Hepatocyte (in vitro differentiated cells): Measurements from ENCODE around the gene TES. TPM values are rescaled to one million over a fixed set of nuclear protein-coding genes. Genes with fewer than 3 reads are reported as not detected.

Experiments
- DNase-seq: peaks from one replicate; pipeline ENCODE4 v3.0.0-alpha.2; 2016; ENCODE audit warnings: low spot score
- H2AFZ ChIP-seq: fragments of 200-600 bp; sonication (generic); 2 replicates; pipeline ENCODE4 v1.6.0; 2016; ENCODE audit warnings: antibody characterized with exemption, mild to moderate bottlenecking
- H3K27ac ChIP-seq: fragments of 200-600 bp; sonication (generic); 2 replicates; pipeline ENCODE4 v1.5.1; 2016; ENCODE audit warnings: mild to moderate bottlenecking
- H3K27me3 ChIP-seq: fragments of 200-600 bp; sonication (generic); 2 replicates; pipeline ENCODE4 v1.6.1; 2016
- H3K36me3 ChIP-seq: fragments of 200-600 bp; sonication (generic); replicated peaks from 2 replicates; pipeline ENCODE4 v1.5.1; 2016; ENCODE audit warnings: low read depth; ENCODE audit not compliant: insufficient read depth
- H3K4me1 ChIP-seq: fragments of 200-600 bp; sonication (generic); 2 replicates; pipeline ENCODE4 v1.5.1; 2016; ENCODE audit warnings: mild to moderate bottlenecking, moderate library complexity; ENCODE audit not compliant: insufficient read depth
- H3K4me2 ChIP-seq: fragments of 200-600 bp; sonication (generic); 2 replicates; pipeline ENCODE4 v1.6.0; 2016
- H3K4me3 ChIP-seq: fragments of 200-600 bp; sonication (generic); 2 replicates; pipeline ENCODE4 v1.5.1; 2016; ENCODE audit warnings: mild to moderate bottlenecking
- H3K79me2 ChIP-seq: fragments of 200-600 bp; sonication (generic); 2 replicates; pipeline ENCODE4 v1.6.0; 2017; ENCODE audit warnings: mild to moderate bottlenecking
- H3K9me2 ChIP-seq: fragments of 200-600 bp; sonication (generic); replicated peaks from 2 replicates; pipeline ENCODE4 v1.6.0; 2017; ENCODE audit warnings: mild to moderate bottlenecking; ENCODE audit not compliant: insufficient read depth
- H3K9me3 ChIP-seq: fragments of 200-600 bp; sonication (generic); 2 replicates; pipeline ENCODE4 v1.5.1; 2016; ENCODE audit warnings: low read depth, mild to moderate bottlenecking
- H4K20me1 ChIP-seq: fragments of 200-600 bp; sonication (generic); 2 replicates; pipeline ENCODE4 v1.6.0; 2016; ENCODE audit warnings: mild to moderate bottlenecking; ENCODE audit not compliant: insufficient read depth, poor library complexity, severe bottlenecking
- EZH2 ChIP-seq: fragments of 200-600 bp; sonication (generic); IDR thresholded peaks from 2 replicates; pipeline ENCODE4 v1.6.1; 2016; ENCODE audit warnings: antibody characterized with exemption, mild to moderate bottlenecking, borderline replicate concordance
- EZH2phosphoT487 ChIP-seq: fragments of 200-600 bp; sonication (generic); IDR thresholded peaks from one replicate; pipeline ENCODE4 v1.6.1; 2018; ENCODE audit warnings: antibody characterized with exemption, mild to moderate bottlenecking, low read depth, moderate library complexity; ENCODE audit not compliant: unreplicated experiment, severe bottlenecking
- WGBS: methylation state at CpG from one replicate; pipeline ENCODE4 v1.1.6; 2016; ENCODE audit warnings: low lambda C conversion rate; ENCODE audit errors: missing lambda C conversion rate; 5-methylcytosine and 5-hydroxymethylcytosine counted together
- polyA plus RNA-seq: library from polyadenylated mRNA; unstranded; fragments of >200 nt; fragmentation: Nextera tagmentation; extraction: Ambion mirVana; gene quantifications from 2 replicates; pipeline ENCODE4 v1.2.1, GENCODE V29; 2016
- total RNA-seq: library from RNA; depleted of rRNA; stranded (reverse); fragments of >200 nt; gene quantifications from 2 replicates; pipeline ENCODE4 v1.2.3, GENCODE V29; 2014
- TF ChIP-seq, protein P1 (sequence below): fragments of 200-600 bp; sonication (generic); IDR thresholded peaks from 2 replicates; pipeline ENCODE4 v1.5.1; 2016; ENCODE audit warnings: antibody characterized with exemption, mild to moderate bottlenecking; ENCODE audit not compliant: poor library complexity

TES gene
- total and polyA plus RNA-seq, 2 experiments from 2014 or later = 83.2 to 122 TPM

GRCh38 chr7:116290740-116291139 is 80.4 kb downstream of the TES start:
- Histone ChIP-seq H3K4me2 (no peak overlapping the region), H4K20me1 (no peaks in the 10 kb centered on the region), H3K79me2 (no peaks in the 10 kb centered on the region), H3K27ac (no peak overlapping the region), H3K9me3 (no peaks in the 10 kb centered on the region), H3K27me3 (no peaks in the 10 kb centered on the region), H3K9me2 (no peaks in the 10 kb centered on the region), H3K36me3 (no peaks in the 10 kb centered on the region), H3K4me3 (no peak overlapping the region), H2AFZ (no peak overlapping the region), H3K4me1 (no peaks in the 10 kb centered on the region)
- TF ChIP-seq, protein P1, sequence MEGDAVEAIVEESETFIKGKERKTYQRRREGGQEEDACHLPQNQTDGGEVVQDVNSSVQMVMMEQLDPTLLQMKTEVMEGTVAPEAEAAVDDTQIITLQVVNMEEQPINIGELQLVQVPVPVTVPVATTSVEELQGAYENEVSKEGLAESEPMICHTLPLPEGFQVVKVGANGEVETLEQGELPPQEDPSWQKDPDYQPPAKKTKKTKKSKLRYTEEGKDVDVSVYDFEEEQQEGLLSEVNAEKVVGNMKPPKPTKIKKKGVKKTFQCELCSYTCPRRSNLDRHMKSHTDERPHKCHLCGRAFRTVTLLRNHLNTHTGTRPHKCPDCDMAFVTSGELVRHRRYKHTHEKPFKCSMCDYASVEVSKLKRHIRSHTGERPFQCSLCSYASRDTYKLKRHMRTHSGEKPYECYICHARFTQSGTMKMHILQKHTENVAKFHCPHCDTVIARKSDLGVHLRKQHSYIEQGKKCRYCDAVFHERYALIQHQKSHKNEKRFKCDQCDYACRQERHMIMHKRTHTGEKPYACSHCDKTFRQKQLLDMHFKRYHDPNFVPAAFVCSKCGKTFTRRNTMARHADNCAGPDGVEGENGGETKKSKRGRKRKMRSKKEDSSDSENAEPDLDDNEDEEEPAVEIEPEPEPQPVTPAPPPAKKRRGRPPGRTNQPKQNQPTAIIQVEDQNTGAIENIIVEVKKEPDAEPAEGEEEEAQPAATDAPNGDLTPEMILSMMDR = no peak
- no peak for TF ChIP-seq EZH2
- TF ChIP-seq EZH2phosphoT487 = no peak
- no peak for DNase-seq

DNA sequence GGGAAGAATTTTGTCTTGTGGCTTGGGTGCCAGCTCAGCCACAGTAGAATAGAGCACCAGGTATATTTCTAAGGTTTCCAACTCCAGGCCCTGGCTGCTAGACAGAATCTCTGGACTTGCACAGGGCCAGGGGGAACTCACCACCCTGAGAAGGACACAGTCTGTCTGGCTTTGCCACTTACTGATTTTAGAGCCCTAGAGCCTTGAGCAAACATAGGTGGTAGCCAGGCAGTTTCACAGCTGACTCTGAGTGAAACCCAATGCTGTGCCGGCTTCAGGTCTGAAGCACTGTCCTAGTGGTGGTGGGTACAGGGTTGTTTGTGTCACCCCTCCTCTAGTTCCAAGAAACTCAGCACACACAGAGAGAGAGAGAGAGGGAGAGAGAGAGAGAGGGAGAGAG is 81.6 kb downstream of the TES start:
- Histone ChIP-seq H3K9me3 (no peaks in the 10 kb centered on the region), H2AFZ (no peak overlapping the region), H3K4me3 (no peak overlapping the region), H3K4me1 (no peaks in the 10 kb centered on the region), H3K27me3 (no peaks in the 10 kb centered on the region), H3K36me3 (no peaks in the 10 kb centered on the region), H3K9me2 (no peaks in the 10 kb centered on the region), H3K27ac (no peak overlapping the region), H3K4me2 (no peak overlapping the region), H4K20me1 (no peaks in the 10 kb centered on the region), H3K79me2 (no peaks in the 10 kb centered on the region)
- no peak for DNase-seq
- WGBS = 81% methylated on average over 1 of the region's 1 CpG
- TF ChIP-seq EZH2 (no peak), EZH2phosphoT487 (no peak)
- TF ChIP-seq, protein P1 = no peak

DNA sequence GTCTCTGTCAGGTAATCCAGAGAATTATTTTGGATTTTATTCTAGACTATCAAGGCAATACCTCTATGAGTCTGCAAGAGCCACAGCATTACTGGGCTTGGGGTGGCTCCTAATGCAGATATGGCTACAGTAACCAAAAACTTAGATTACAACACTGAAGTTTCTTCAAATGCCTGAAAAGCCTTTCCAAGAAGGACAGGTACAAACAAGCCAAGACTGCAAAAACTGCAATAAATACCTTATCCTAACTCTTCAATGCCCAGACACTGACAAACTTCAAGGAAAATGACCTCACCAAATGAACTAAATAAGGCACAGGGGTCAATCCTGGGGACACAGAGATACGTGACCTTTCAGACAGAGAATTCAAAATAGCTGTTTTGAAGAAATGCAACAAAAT is 82.0 kb downstream of the TES start:
- Histone ChIP-seq H3K79me2 (no peaks in the 10 kb centered on the region), H3K9me2 (no peaks in the 10 kb centered on the region), H3K27me3 (no peaks in the 10 kb centered on the region), H4K20me1 (no peaks in the 10 kb centered on the region), H3K4me3 (no peak overlapping the region), H2AFZ (no peak overlapping the region), H3K4me2 (no peak overlapping the region), H3K27ac (no peak overlapping the region), H3K36me3 (no peaks in the 10 kb centered on the region), H3K4me1 (no peaks in the 10 kb centered on the region), H3K9me3 (no peaks in the 10 kb centered on the region)
- DNase-seq = no peak
- TF ChIP-seq EZH2 (no peak), EZH2phosphoT487 (no peak)
- TF ChIP-seq, protein P1 = no peak
- WGBS = 86% methylated on average over 1 of the region's 1 CpG

- Histone ChIP-seq H4K20me1 (no peaks in the 10 kb centered on the region), H3K27ac (no peak overlapping the region), H3K4me3 (no peak overlapping the region), H3K9me3 (no peaks in the 10 kb centered on the region), H3K27me3 (no peaks in the 10 kb centered on the region), H3K36me3 (no peaks in the 10 kb centered on the region), H3K79me2 (no peaks in the 10 kb centered on the region), H3K4me2 (no peak overlapping the region), H2AFZ (no peak overlapping the region), H3K4me1 (no peaks in the 10 kb centered on the region), H3K9me2 (no peaks in the 10 kb centered on the region)
- TF ChIP-seq EZH2 = no peak
- no peak for TF ChIP-seq EZH2phosphoT487
- TF ChIP-seq, protein P1 = no peak
- no peak for DNase-seq
- WGBS = 90% methylated on average over 1 of the region's 1 CpG
Measured at GRCh38 chr7:116293139-116293538, 82.8 kb downstream of the TES start.
